Measurements from ENCODE around the gene S100A16. TPM values are rescaled to one million over a fixed set of nuclear protein-coding genes. Genes with fewer than 3 reads are reported as not detected.

The S100A16 gene
- total RNA-seq, 1 experiment from 2014 or later = 14.6 TPM

DNA sequence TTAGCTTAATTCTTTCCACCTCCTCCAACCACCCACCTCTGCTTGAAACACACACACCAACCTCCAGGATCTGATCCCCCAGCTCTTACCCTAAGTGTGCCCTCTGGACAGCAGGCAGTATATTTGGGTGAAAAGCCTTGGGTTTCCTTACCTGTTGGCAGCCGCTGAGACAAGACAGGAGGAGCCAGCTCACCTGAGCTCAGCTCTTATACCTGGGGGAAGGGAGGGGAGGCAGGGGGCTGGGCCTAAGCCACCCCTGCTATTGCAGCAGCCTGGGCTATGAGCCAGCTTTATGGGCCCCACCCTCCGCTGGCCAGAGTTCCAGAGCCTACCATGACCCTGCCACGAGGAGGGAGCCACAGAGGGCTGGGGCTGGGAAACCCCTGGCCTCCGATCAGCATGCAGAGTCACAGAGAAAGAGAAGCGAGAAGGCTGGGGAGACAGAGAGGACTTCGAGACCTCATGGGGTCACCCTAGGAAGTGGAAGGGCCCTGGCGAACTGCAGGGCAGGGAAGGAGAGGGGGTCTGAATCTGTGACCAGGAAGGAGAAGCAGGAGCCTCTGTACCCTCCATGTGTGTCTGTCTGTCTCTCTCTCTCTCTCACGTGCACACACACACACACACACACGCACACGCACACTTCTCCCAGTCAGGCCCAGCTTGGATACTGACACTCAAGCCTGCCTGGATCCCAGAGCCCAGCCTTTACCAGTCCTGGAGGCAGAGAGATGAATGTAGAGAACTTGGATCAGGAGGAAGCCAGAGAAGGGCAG, 3.4 kb upstream of the S100A16 start, which contains the start of gene S100A14:
TSS of gene S100A14 (minus strand) at position 182 of the 773 bp plus-strand sequence. CDS start 467 bp downstream, outside the sequence.
- peak; percentile 19 for ATAC-seq
- Mint-ChIP-seq H3K27ac (no peak within 1 kb of the TSS; the same call in 1 of the 2 replicates), H3K36me3 (peaks cover 11% of the 10 kb centered on the region), H3K9me3 (no peaks in the 10 kb centered on the region), H3K4me3 (no peak within 1 kb of the TSS), H3K27me3 (ENCODE audit: low read depth) (no peaks in the 10 kb centered on the region; the same call in 1 of the 2 replicates), H3K4me1 (peaks cover 34% of the 10 kb centered on the region)
- no peak for DNase-seq (ENCODE audit: low spot score)
- POLR2A ChIA-PET = interaction anchor here (0.6 to 1.7 kb wide), 3 partner anchors 11 to 120 kb away, joined by 3 to 15 read pairs (median 5); partner anchors contain the start of gene S100A13
- TF ChIP-seq NR3C1 (CRISPR knock-in tag; conservative IDR thresholded peaks at IDR 0.05; ENCODE audit: low read depth) (no peak), FOXK1 (CRISPR knock-in tag; IDR thresholded peaks at IDR 0.05) (no peak), GABPB1 (CRISPR knock-in tag; IDR thresholded peaks at IDR 0.05) (peak; percentile 68)
- TF ChIP-seq, protein P1, sequence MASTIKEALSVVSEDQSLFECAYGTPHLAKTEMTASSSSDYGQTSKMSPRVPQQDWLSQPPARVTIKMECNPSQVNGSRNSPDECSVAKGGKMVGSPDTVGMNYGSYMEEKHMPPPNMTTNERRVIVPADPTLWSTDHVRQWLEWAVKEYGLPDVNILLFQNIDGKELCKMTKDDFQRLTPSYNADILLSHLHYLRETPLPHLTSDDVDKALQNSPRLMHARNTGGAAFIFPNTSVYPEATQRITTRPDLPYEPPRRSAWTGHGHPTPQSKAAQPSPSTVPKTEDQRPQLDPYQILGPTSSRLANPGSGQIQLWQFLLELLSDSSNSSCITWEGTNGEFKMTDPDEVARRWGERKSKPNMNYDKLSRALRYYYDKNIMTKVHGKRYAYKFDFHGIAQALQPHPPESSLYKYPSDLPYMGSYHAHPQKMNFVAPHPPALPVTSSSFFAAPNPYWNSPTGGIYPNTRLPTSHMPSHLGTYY (CRISPR knock-in tag; IDR thresholded peaks at IDR 0.05) = no peak
- CTCF ChIA-PET = interaction anchor here (0.9 to 14.4 kb wide), 16 partner anchors 9 to 261 kb away, joined by 3 to 230 read pairs (median 6); partner anchors contain the start of genes CHTOP, S100A1, S100A13 and S100A2

DNA sequence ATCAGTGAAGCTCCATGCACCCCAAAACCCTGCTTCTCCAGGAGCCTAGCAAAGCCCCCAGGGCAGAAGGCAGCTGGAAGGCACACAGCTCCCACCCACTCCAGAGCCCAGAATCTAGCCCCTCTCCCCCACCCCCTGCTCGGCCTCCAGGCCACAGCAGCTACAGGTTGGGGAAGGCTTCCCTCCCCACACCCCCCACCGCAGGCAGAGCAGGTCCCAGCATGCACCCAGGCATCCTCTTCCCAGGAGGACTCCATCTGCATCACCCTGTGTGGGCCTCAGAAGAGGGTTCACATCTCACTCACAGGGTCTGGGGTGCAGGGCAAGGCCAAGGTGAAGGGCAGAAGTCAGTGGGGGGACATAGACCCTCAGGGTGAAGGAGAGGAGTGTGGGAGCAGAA, 2.5 kb upstream of the S100A16 start:
- H3K27me3 Mint-ChIP-seq (ENCODE audit: low read depth) = no peaks in the 10 kb centered on the region; the same call in 1 of the 2 replicates
- H3K36me3 Mint-ChIP-seq = peaks cover 8% of the 10 kb centered on the region
- H3K4me3 Mint-ChIP-seq = no peak overlapping the region
- H3K27ac Mint-ChIP-seq = no peak overlapping the region
- no peak for DNase-seq (ENCODE audit: low spot score)
- H3K4me1 Mint-ChIP-seq = peaks cover 36% of the 10 kb centered on the region
- no peaks in the 10 kb centered on the region for H3K9me3 Mint-ChIP-seq
- ChIA-PET CTCF (interaction anchor here (1.2 to 14.4 kb wide), 9 partner anchors 13 to 260 kb away, joined by 4 to 230 read pairs (median 7); partner anchors contain the start of genes CHTOP, S100A1, S100A13 and S100A2), POLR2A (interaction anchor here (0.5 to 1.7 kb wide), 3 partner anchors 10 to 43 kb away, joined by 3 to 15 read pairs (median 5); partner anchors contain the start of gene S100A13)
- no peak for ATAC-seq
- TF ChIP-seq CBFB (CRISPR knock-in tag; IDR thresholded peaks at IDR 0.05; ENCODE audit: low read depth) = no peak
- TF ChIP-seq PRRX2 (CRISPR knock-in tag; IDR thresholded peaks at IDR 0.05) = no peak
- TF ChIP-seq SP1 (CRISPR knock-in tag; conservative IDR thresholded peaks at IDR 0.05) = no peak
- TF ChIP-seq, protein P2, sequence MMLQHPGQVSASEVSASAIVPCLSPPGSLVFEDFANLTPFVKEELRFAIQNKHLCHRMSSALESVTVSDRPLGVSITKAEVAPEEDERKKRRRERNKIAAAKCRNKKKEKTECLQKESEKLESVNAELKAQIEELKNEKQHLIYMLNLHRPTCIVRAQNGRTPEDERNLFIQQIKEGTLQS (CRISPR knock-in tag; conservative IDR thresholded peaks at IDR 0.05) = no peak
- no peak for TF ChIP-seq ZBTB43 (CRISPR knock-in tag; IDR thresholded peaks at IDR 0.05)
- no peak for TF ChIP-seq RORB (CRISPR knock-in tag; IDR thresholded peaks at IDR 0.05)
- no peak for TF ChIP-seq SMAD4 (CRISPR knock-in tag; IDR thresholded peaks at IDR 0.05)
- TF ChIP-seq EMX1 (CRISPR knock-in tag; IDR thresholded peaks at IDR 0.05) = no peak
- no peak for TF ChIP-seq TCF7 (CRISPR knock-in tag; IDR thresholded peaks at IDR 0.05; ENCODE audit: low read depth)
- no peak for TF ChIP-seq IRF2 (CRISPR knock-in tag; IDR thresholded peaks at IDR 0.05; ENCODE audit: borderline replicate concordance, low read depth)
- TF ChIP-seq TEAD4 (CRISPR knock-in tag; IDR thresholded peaks at IDR 0.05) = no peak

- Mint-ChIP-seq H3K9me3 (no peaks in the 10 kb centered on the region), H3K4me3 (no peak overlapping the region), H3K36me3 (peaks cover 6% of the 10 kb centered on the region), H3K27ac (no peak overlapping the region), H3K27me3 (ENCODE audit: low read depth) (no peaks in the 10 kb centered on the region; the same call in 1 of the 2 replicates), H3K4me1 (peaks cover 41% of the 10 kb centered on the region)
- CTCF ChIA-PET = interaction anchor here (0.8 to 14.4 kb wide), 9 partner anchors 11 to 259 kb away, joined by 3 to 230 read pairs (median 7); partner anchors contain the start of genes S100A1, S100A13, S100A2 and S100A4
- POLR2A ChIA-PET = interaction anchor here (0.8 to 1.0 kb wide), 2 partner anchors 13 to 19 kb away, joined by 3 read pairs; partner anchors contain the start of gene CHTOP
- DNase-seq (ENCODE audit: low spot score) (no peak), ATAC-seq (no peak)
- TF ChIP-seq STAT6 (CRISPR knock-in tag; conservative IDR thresholded peaks at IDR 0.05; ENCODE audit: low read depth) (no peak), OVOL2 (CRISPR knock-in tag; IDR thresholded peaks at IDR 0.05; ENCODE audit: borderline replicate concordance) (no peak), MXD4 (CRISPR knock-in tag; IDR thresholded peaks at IDR 0.05; ENCODE audit: borderline replicate concordance) (no peak), NFATC4 (CRISPR knock-in tag; IDR thresholded peaks at IDR 0.05) (no peak)
- TF ChIP-seq, protein P3, sequence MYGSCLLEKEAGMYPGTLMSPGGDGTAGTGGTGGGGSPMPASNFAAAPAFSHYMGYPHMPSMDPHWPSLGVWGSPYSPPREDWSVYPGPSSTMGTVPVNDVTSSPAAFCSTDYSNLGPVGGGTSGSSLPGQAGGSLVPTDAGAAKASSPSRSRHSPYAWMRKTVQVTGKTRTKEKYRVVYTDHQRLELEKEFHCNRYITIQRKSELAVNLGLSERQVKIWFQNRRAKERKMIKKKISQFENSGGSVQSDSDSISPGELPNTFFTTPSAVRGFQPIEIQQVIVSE (CRISPR knock-in tag; IDR thresholded peaks at IDR 0.05; ENCODE audit: borderline replicate concordance) = no peak
These were observed 2.0 kb upstream of the S100A16 start for GRCh38 chr1:153614906-153615305.

All from WTC11 (cell line).